T47D (cell line): ENCODE data around the gene SECTM1.

ENCODE experiments used
- DNase-seq, 2 experiments: peaks; one replicate each; pipeline versions ENCODE4 v3.0.0 to v3.0.0-alpha.2; 2011 to 2012; ENCODE audit warnings: low read depth in 1 of 2, low spot score in 1 of 2
- JUND ChIP-seq: IDR thresholded peaks from 2 replicates; pipeline ENCODE4 v1.6.1; 2012; ENCODE audit warnings: low read depth
- in situ Hi-C: cut with HindIII; loops from 2 replicates; pipeline ENCODE4 v1.10.0; 2016; ENCODE audit warnings: low sequenced_read_pairs, low pct_unique_long_range_greater_than_20kb

The SECTM1 gene

DNA sequence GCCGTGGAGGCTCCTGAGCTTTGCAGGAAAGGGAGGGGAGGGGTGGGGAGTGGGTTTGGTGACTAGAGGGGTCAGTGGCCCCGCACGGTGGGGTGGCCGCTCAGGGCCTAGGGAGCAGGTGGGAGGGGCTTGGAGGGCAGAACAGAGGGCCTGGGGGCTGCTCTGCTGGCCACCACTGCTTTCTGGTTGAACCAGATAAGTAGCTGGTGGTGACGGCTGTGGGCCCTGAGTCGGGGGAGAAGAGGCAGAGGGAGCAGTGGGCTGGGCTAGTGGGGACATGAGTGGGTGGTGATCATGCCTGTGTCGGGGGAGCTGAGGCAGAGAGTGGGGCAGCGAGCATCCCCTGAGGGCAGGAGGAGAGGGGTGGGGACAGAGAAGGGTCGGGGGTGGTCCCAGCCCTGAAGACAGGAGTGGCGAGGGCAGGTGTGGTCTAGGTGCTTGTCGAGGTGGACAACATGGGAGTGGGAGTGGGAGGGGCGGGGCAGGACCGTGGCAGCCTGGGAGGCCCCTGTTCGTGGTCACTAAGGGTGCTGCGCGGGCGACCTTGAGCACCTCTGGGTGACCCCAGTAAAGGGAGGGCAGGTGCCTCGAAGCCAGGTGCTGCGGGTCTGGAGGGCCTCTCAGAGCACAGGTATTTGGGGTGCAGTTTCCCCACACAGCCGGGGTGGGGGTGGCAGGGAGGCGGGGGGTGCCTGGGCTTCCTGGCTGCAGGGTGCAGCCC, 9.9 kb downstream of the SECTM1 start:
- no peak for TF ChIP-seq JUND
- DNase-seq, result no peak
- in situ Hi-C loops, result no loop called here

- TF ChIP-seq JUND, result no peak
- no peak for DNase-seq
- in situ Hi-C loops, result no loop called here
Measured at GRCh38 chr17:82322526-82323453, 10.8 kb downstream of the SECTM1 start.

GRCh38 chr17:82321947-82322466, 11.6 kb downstream of the SECTM1 start:
- no peak for DNase-seq
- TF ChIP-seq JUND, result no peak
- in situ Hi-C loops, result no loop called here

DNA sequence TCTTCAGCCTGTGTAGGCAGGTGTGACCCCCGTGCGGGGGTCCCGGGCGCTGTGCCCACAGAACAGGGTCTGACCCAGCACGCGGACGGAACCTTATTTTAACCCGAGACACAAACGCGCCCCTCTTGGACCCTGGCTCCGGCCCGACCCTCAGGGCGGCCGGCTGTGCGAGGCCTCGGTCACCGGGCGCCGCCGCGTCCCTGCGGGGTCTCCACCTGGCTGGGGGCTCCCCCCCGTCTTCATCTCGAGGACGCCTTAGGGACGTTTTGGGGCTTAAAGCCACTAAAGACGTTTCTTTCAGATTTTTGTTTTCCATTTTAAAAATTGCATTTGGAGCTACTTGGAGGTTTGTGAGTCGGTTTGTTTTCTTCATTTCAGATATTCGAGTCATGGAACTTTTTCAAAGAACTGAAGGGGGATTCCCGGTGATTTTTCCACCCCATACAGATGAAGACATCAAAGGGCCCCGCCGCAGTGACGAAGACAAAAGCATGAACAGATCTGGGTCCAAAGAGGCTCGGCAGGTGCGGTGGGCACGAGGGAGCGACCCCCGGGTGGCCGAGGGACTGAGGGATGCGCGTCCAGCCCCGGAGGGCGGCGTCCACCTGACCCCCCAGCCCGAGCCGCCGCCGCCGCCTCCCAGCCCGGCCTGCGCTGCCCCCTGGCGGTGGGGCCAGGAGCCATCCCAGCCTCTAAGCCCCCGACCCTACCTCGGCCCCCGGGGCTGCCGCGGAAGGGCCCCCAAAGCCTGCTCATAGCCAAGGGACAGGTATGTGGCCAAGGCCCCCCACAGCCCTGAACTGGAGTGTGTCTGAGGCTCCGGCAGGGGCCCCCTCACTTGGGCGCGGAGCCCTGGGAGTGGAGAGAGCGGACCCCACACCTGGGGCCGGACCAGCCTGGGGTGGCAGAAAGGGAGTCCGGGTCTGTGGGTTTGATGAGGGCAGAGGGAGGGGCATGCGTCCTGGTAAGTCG, 12.3 kb downstream of the SECTM1 start:
- TF ChIP-seq JUND, result no peak
- in situ Hi-C loops, result no loop called here
- no peak for DNase-seq

GRCh38 chr17:82320140-82320840, 13.3 kb downstream of the SECTM1 start:
- no peak for DNase-seq
- no peak for TF ChIP-seq JUND
- in situ Hi-C loops, result no loop called here

- in situ Hi-C loops, result no loop called here
- DNase-seq, result no peak
- no peak for TF ChIP-seq JUND
Measured at GRCh38 chr17:82319619-82320062, 13.9 kb downstream of the SECTM1 start.

DNA sequence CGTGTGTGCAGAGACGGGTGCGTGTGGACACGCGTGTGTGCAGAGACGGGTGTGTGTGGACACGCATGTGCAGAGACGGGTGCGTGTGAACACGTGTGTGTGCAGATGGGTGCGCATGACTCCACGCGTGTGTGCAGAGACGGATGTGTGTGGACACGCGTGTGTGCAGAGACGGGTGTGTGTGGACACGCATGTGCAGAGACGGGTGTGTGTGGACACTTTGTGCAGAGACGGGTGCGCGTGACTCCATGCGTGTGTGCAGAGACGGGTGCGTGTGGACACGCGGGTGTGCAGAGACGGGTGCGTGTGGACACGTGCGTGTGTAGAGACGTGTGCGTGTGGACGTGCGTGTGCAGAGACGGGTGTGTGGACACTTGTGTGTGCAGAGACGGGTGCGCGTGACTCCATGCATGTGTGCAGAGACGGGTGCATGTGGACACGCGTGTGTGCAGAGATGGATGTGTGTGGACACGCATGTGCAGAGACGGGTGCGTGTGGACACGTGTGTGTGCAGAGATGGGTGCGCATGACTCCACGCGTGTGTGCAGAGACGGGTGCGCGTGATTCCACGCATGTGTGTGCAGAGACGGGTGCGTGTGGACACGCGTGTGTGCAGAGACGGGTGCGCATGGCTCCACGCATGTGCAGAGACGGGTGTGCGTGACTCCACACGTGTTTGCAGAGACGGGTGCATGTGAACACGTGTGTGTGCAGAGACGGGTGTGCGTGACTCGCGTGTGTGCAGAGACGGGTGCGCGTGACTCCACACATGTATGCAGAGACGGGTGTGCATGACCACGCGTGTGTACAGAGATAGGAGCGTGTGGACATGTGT, 14.6 kb downstream of the SECTM1 start:
- TF ChIP-seq JUND, result no peak
- in situ Hi-C loops, result no loop called here
- no peak for DNase-seq

- in situ Hi-C loops, result no loop called here
- TF ChIP-seq JUND, result no peak
- DNase-seq, result no peak
Measured at GRCh38 chr17:82318169-82318498, 15.4 kb downstream of the SECTM1 start.

DNA sequence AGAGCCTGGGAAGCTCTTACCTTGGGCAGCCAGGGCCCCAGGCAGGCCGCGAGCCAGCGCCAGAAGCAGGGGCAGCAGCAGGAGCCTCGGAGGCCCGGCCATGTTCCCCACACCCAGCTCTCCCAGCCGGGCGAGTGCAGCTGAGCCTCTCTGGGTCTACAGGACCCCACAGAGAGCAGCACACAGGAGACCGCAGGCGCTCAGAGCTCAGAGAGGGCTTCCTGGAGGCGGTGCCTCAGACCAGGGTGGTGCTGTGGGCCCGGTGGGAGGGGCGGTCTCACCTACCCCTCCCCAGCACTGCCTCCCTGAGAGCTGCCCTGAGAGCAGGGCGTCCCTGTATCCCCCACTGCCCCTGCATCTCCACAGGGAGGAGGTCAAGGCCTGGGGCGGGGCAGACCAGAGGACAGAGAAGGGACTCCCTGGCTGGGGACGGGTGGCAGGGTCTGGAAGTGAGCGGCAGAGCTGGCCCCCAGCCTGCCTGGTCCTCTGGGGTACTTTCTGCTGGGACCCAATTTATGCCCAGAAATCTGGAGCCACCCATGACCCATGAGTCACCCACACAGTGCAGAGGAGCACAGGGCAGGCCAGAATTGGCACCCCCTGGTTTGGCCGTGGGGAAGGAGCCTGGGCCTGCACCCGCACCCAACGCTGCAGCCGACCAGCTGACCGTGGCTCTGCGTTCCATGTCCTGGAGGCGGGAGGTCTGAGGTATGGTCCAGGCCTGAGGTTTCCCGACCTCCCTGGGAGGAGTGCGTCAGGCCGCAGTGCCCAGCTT, 16.0 kb downstream of the SECTM1 start, which contains the start of gene CD7:
TSS of gene CD7 (minus strand) at position 215 of the 775 bp plus-strand sequence. CDS start at position 102, 113 bp downstream.
- in situ Hi-C loops, result no loop called here
- TF ChIP-seq JUND, result no peak
- DNase-seq, result no peak
